Sigmoid colon (tissue), 7 donors: ENCODE results near the gene HAO2. TPM values are rescaled to one million over a fixed set of nuclear protein-coding genes. Genes with fewer than 3 reads are reported as not detected.

Source experiments
- DNase-seq: peaks from one replicate; pipeline ENCODE4 v3.0.0-alpha.2; 2019
- H3K27ac ChIP-seq, 4 donors: fragments of 200-600 bp; sonication (generic); one replicate each; pipeline ENCODE4 v1.5.1; 2016 to 2019; ENCODE audit warnings: mild to moderate bottlenecking in 1 of 4
- H3K27me3 ChIP-seq, 3 donors: fragments of 200-600 bp; sonication (generic); one replicate each; pipeline ENCODE4 v1.5.1; 2019; ENCODE audit warnings: mild to moderate bottlenecking in 1 of 3
- H3K36me3 ChIP-seq, 4 donors: fragments of 200-600 bp; sonication (generic); one replicate each; pipeline ENCODE4 v1.5.1; 2016 to 2019
- H3K4me1 ChIP-seq, 4 donors: fragments of 200-600 bp; sonication (generic); one replicate each; pipeline ENCODE4 v1.5.1; 2017 to 2019
- H3K4me3 ChIP-seq, 4 donors: fragments of 200-600 bp; sonication (generic); one replicate each; pipeline ENCODE4 v1.5.1; 2017 to 2019; ENCODE audit warnings: mild to moderate bottlenecking in 2 of 4, moderate library complexity in 1 of 4
- H3K9me3 ChIP-seq, 4 donors: fragments of 200-600 bp in 3 of 4; sonication (generic) in 3 of 4; one replicate each; pipeline versions ENCODE4 v1.5.1 to v1.6.1; 2013 to 2019
- CTCF ChIP-seq, 4 experiments: fragments of 450-650 bp in 3 of 4; fragments of 200-600 bp in 1 of 4; IDR thresholded peaks; one replicate each; pipeline ENCODE4 v1.5.1; 2016 to 2019; ENCODE audit warnings: antibody characterized with exemption in 4 of 4, mild to moderate bottlenecking in 3 of 4, moderate library complexity in 2 of 4
- EP300 ChIP-seq, 4 donors: sonication (generic); formaldehyde crosslinking; IDR thresholded peaks; one replicate each; pipeline ENCODE4 v1.6.1; 2017; ENCODE audit warnings: antibody characterized with exemption in 4 of 4
- POLR2A ChIP-seq, 2 donors: fragments of 450-650 bp; IDR thresholded peaks; one replicate each; pipeline ENCODE4 v1.6.1; 2016; ENCODE audit warnings: antibody characterized with exemption in 2 of 2, mild to moderate bottlenecking in 2 of 2, moderate library complexity in 2 of 2
- POLR2AphosphoS5 ChIP-seq, 4 donors: sonication (generic); formaldehyde crosslinking; IDR thresholded peaks; one replicate each; pipeline ENCODE4 v1.6.1; 2017; ENCODE audit warnings: antibody characterized with exemption in 4 of 4
- WGBS, 2 donors: extraction: QIAGEN DNeasy Blood & Tissue Kit; methylation state at CpG; one replicate each; pipeline ENCODE4 v1.1.7; 2013; 5-methylcytosine and 5-hydroxymethylcytosine counted together
- intact Hi-C: fragments of 100-400 bp; cut with DNase I; formaldehyde crosslinking; loops from one replicate; pipeline ENCODE4 v1.15.1; 2023
- polyA plus RNA-seq, 3 donors: library from polyadenylated mRNA; stranded (reverse); fragments of 200-250 nt; gene quantifications; one replicate each; pipeline ENCODE4 v1.2.3, GENCODE V29; 2013
- total RNA-seq, 4 donors: library from RNA; depleted of rRNA; stranded (reverse); fragments of >200 nt; gene quantifications; one replicate each; pipeline ENCODE4 v1.1.0, GENCODE V29; 2016
- donor health status: healthy with polysubstance abuse.
- donor health status: Bipolar disorder and iron deficiency.
- donor health status: healthy.

HAO2 gene
- total RNA-seq (not detected), polyA plus RNA-seq (not detected)

GRCh38 chr1:119368554-119368953 lies at the start of gene HAO2:
Gene HAO2 (plus strand): TSS chr1:119368785. CDS start chr1:119381086, 12,301 bp downstream.
- Histone ChIP-seq H3K27me3 (no peaks in the 10 kb centered on the region), H3K27ac (no peak within 1 kb of the TSS), H3K36me3 (no peaks in the 10 kb centered on the region), H3K4me1 (no peaks in the 10 kb centered on the region), H3K4me3 (no peak within 1 kb of the TSS), H3K9me3 (no peaks in the 10 kb centered on the region)
- TF ChIP-seq POLR2AphosphoS5 (IDR thresholded peaks at IDR 0.05) (no peak), POLR2A (IDR thresholded peaks at IDR 0.05) (no peak), EP300 (IDR thresholded peaks at IDR 0.05) (no peak), CTCF (IDR thresholded peaks at IDR 0.05) (no peak)
- intact Hi-C loops: loop anchor here (5.0 kb wide), 1 partner anchor 1216 kb away; no protein-coding TSS in a partner anchor
- DNase-seq: no peak
- 89 to 90% methylated on average over 2 of the region's 2 CpGs for WGBS, 2 donors

- Histone ChIP-seq H3K4me1 (peaks cover 0 to 40% (median 20%) of the 10 kb centered on the region in 4 donors), H3K4me3 (no peak overlapping the region), H3K27ac (peak overlapping the region in 3 of 4 donors; percentile 5 to 54 (median 16)), H3K27me3 (no peaks in the 10 kb centered on the region), H3K9me3 (no peaks in the 10 kb centered on the region), H3K36me3 (no peaks in the 10 kb centered on the region)
- no peak for DNase-seq
- intact Hi-C loops: loop anchor here (10.0 kb wide), 1 partner anchor 325 kb away; the partner anchor contains the start of gene ZNF697
- TF ChIP-seq CTCF (IDR thresholded peaks at IDR 0.05): no peak
- TF ChIP-seq POLR2A (IDR thresholded peaks at IDR 0.05): no peak
- no peak for TF ChIP-seq EP300 (IDR thresholded peaks at IDR 0.05)
- no peak for TF ChIP-seq POLR2AphosphoS5 (IDR thresholded peaks at IDR 0.05)
Observed at GRCh38 chr1:119320100-119320499, 48.5 kb upstream of the HAO2 start.

- Histone ChIP-seq H3K4me1 (peaks cover 0 to 51% (median 26%) of the 10 kb centered on the region in 4 donors), H3K27ac (peak overlapping the region in 3 of 4 donors; percentile 54 to 56 (median 54)), H3K9me3 (no peaks in the 10 kb centered on the region), H3K36me3 (no peaks in the 10 kb centered on the region), H3K4me3 (no peak overlapping the region), H3K27me3 (no peaks in the 10 kb centered on the region)
- intact Hi-C loops: loop anchor here (10.0 kb wide), 1 partner anchor 323 kb away; the partner anchor contains the start of gene ZNF697
- no peak for TF ChIP-seq CTCF (IDR thresholded peaks at IDR 0.05)
- no peak for TF ChIP-seq POLR2A (IDR thresholded peaks at IDR 0.05)
- TF ChIP-seq POLR2AphosphoS5 (IDR thresholded peaks at IDR 0.05): peak in 1 of 4 donors; percentile 21
- no peak for DNase-seq
- WGBS, 2 donors: 76 to 83% methylated on average over 5 of the region's 5 CpGs
Observed at GRCh38 chr1:119321666-119322419, 46.7 kb upstream of the HAO2 start.

GRCh38 chr1:119323216-119323982 lies 45.2 kb upstream of the HAO2 start:
- H3K27me3 ChIP-seq: no peaks in the 10 kb centered on the region
- no peak for DNase-seq
- peaks cover 0 to 65% (median 38%) of the 10 kb centered on the region in 4 donors for H3K4me1 ChIP-seq
- no peak for TF ChIP-seq EP300 (IDR thresholded peaks at IDR 0.05)
- TF ChIP-seq POLR2AphosphoS5 (IDR thresholded peaks at IDR 0.05): no peak
- TF ChIP-seq CTCF (IDR thresholded peaks at IDR 0.05): no peak
- no peak for TF ChIP-seq POLR2A (IDR thresholded peaks at IDR 0.05)
- no peak overlapping the region for H3K27ac ChIP-seq
- intact Hi-C loops: loop anchor here (10.0 kb wide), 1 partner anchor 321 kb away; the partner anchor contains the start of gene ZNF697
- H3K9me3 ChIP-seq: no peaks in the 10 kb centered on the region
- 88 to 92% methylated on average over 5 of the region's 5 CpGs for WGBS, 2 donors
- H3K36me3 ChIP-seq: no peaks in the 10 kb centered on the region
- H3K4me3 ChIP-seq: no peak overlapping the region
